Measurements from ENCODE around the gene ATG4B.

ATG4B gene

DNA sequence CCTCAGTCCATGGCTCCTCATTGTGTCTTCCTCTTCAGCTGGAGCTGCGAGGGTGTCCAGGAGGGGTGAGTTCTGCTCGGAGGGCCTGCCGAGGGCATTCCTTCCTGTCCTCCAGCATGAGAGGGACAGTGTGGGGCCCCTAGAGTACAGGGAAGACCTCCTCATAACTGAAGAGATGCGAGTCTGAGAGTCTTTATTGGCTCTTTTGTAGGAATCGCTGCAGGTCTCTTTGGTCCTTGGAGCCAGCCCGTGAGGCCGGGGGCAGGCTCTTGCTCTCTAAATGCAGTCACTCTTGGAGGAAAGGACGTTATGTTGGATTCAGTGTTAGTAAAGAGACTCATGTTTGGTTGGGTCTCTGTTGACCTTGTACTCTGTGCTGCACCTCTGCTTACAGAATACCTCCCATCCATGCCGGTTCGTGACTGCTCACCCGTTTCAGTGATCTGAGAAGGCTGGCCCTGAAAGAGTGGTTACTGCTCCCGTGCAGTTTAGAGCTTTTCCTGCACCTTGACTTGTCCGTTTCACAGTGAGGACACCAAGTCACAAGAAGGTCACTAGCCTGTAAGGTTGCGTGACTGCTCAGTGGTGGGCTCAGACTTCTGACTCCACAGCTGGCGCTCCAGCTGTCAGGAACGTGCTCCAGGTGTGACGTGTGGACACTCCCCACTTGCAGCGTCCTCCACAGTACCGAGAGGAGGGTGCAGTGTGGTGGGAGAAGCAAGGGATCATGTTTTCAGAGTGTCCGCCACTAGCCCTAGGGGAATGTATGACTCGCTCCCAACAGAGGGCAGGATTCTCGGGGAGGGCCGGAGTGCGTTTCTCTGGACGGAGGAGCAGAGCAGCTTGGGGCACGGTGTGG is 7.8 kb downstream of the ATG4B start:
- H3K36me3 Mint-ChIP-seq = peaks cover 2% of the 10 kb centered on the region
- H3K4me1 Mint-ChIP-seq (ENCODE audit: low read depth) = peaks cover 41% of the 10 kb centered on the region
- no peak overlapping the region for H3K27ac Mint-ChIP-seq
- no peaks in the 10 kb centered on the region for H3K27me3 Mint-ChIP-seq
- H3K9me3 Mint-ChIP-seq (ENCODE audit: low read depth) = no peaks in the 10 kb centered on the region
- no peak overlapping the region for H3K4me3 Mint-ChIP-seq

DNA sequence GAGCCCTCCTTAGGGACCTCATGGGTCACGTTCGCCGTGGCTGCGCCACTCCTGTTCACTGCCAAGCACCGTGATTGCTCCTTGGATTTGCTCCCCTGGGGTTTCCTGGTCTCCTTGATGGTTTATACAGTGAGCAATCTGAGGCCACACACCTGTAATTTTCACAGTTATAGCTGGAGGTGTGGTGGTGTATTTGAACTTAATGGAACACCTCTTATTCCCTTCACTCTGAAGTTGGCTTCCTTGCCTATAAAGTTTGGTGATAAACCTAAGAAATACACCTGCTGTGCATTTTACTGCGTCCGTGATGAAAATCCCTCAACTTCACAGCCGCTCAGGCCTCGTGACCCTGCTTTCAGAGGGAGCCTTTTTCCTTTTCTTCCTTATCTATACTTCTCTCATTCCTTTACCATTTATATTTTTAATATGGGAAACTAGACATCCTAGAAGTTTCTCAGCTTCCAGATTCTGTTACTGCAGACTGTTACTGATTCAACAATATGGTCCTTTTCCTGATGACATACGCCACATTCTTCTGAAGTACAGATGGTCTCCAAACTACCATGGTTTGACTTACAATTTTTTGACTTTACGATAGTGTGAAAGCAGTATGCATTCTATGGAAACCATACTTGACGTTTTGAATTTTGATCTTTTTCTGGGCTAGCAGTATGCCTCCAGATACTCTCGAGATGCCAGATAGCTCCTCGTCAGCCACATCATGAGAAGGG is 8.6 kb downstream of the ATG4B start:
- Mint-ChIP-seq H3K27ac (no peak overlapping the region), H3K27me3 (no peaks in the 10 kb centered on the region), H3K36me3 (no peaks in the 10 kb centered on the region), H3K4me1 (ENCODE audit: low read depth) (peaks cover 33% of the 10 kb centered on the region), H3K9me3 (ENCODE audit: low read depth) (no peaks in the 10 kb centered on the region), H3K4me3 (no peak overlapping the region)

DNA sequence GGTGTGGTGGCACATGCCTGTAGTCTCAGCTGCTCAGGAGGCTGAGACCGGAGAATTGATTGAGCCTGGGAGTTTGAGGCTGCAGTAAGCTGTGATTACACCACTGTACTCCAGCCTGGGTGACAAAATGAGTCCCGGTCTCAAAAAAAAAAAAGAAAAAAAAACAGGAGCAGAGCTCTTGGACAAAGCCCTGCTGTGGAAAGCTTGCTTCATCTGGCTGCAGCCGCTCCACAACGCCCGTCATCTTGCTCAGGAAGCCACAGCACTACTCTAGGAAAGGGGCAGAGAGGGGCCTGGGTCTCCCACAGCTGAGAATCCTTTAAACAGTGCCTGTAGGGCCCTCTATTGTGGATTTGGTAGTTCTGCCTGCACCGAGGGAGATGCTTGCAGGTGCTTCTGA is 11.0 kb downstream of the ATG4B start:
- H3K27ac Mint-ChIP-seq = no peak overlapping the region
- H3K36me3 Mint-ChIP-seq = no peaks in the 10 kb centered on the region
- no peaks in the 10 kb centered on the region for H3K27me3 Mint-ChIP-seq
- no peaks in the 10 kb centered on the region for H3K9me3 Mint-ChIP-seq (ENCODE audit: low read depth)
- peaks cover 21% of the 10 kb centered on the region for H3K4me1 Mint-ChIP-seq (ENCODE audit: low read depth)
- H3K4me3 Mint-ChIP-seq = no peak overlapping the region

DNA sequence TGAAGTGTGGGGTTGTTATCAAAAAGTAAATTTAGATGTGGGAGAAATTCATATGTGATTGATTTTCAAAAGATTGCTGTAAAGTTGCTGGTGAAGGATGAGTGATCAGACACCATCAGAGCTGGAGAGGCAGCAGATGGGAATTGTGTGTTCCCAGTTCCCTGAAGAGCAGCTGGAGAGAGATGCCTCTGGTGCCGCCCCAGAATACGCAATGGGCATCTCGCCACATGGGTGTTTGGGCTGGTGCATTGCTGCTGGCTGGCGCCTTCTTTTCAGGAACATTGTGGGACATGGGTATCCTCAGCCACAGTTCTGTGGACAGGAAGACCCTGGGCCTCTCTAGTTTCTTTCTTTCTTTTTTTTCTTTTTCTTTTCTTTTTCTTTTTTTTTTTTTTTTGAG is 11.9 kb downstream of the ATG4B start:
- peaks cover 15% of the 10 kb centered on the region for H3K4me1 Mint-ChIP-seq (ENCODE audit: low read depth)
- no peaks in the 10 kb centered on the region for H3K36me3 Mint-ChIP-seq
- no peaks in the 10 kb centered on the region for H3K27me3 Mint-ChIP-seq
- no peak overlapping the region for H3K4me3 Mint-ChIP-seq
- no peak overlapping the region for H3K27ac Mint-ChIP-seq
- no peaks in the 10 kb centered on the region for H3K9me3 Mint-ChIP-seq (ENCODE audit: low read depth)

DNA sequence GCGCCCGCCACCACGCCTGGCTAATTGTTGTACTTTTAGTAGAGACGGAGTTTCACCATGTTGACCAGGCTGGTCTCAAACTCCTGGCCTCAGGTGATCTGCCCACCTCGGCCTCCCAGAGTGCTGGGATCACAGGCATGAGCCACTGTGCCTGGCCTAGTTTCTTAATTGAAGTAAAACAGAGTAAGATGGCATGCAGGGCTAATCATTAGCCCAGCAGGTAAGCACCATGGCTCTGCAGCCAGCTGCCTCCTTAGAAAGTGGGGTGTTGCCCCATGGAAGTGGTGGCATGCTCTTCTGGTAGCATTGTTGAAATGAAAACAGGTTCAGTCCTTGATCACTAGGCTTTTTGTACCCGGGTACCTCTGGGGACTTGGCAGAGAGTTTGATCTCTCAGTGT is 12.4 kb downstream of the ATG4B start:
- no peak overlapping the region for H3K4me3 Mint-ChIP-seq
- no peak overlapping the region for H3K27ac Mint-ChIP-seq
- H3K4me1 Mint-ChIP-seq (ENCODE audit: low read depth) = peaks cover 13% of the 10 kb centered on the region
- H3K36me3 Mint-ChIP-seq = no peaks in the 10 kb centered on the region
- no peaks in the 10 kb centered on the region for H3K9me3 Mint-ChIP-seq (ENCODE audit: low read depth)
- no peaks in the 10 kb centered on the region for H3K27me3 Mint-ChIP-seq

DNA sequence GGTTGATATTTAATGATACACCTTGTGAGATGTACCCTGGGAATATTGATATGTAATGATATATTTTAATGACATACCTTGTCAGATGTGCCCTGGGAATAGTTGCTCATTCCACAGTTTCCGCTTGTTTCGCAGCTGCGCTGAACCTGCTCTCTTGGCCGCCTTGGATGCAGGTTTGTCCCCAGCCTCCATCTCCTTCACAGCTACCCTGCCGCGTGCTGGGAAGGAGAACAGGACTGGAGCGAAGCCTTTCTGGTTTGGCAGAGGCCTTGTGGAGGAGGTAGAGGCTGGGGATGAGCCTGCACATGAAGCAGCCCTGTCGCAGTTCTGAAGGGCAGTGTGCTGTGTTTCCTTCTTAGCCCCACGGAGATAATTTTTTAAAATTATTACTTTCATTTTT is 14.6 kb downstream of the ATG4B start:
- no peaks in the 10 kb centered on the region for H3K36me3 Mint-ChIP-seq
- H3K27ac Mint-ChIP-seq = no peak overlapping the region
- H3K9me3 Mint-ChIP-seq (ENCODE audit: low read depth) = no peaks in the 10 kb centered on the region

DNA sequence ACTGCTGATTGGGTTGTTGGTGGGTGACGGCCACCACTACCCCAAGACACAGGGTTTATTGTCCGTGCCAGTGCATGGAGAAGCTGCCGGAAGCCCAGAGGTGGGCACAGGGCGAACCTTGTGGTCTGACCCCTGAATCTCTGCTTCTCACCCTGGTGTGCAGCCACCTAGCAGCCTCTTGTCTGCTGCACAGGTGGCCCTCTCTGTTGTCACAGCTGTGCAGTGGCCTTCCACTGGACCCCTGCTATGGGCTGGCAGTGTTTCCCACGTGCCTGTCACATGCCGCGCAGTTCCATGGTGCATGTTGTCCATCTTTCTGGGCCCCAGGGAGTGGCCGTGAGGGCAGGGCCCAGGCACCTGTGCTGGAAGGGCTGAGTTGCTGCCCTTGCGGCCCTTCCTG is 15.2 kb downstream of the ATG4B start:
- Mint-ChIP-seq H3K36me3 (no peaks in the 10 kb centered on the region), H3K9me3 (ENCODE audit: low read depth) (no peaks in the 10 kb centered on the region), H3K27me3 (no peaks in the 10 kb centered on the region), H3K4me1 (ENCODE audit: low read depth) (peaks cover 9% of the 10 kb centered on the region), H3K4me3 (no peak overlapping the region), H3K27ac (no peak overlapping the region)

More for the DNA sequence above, 14.6 kb downstream of the ATG4B start:
- H3K27me3 Mint-ChIP-seq = no peaks in the 10 kb centered on the region
- peaks cover 9% of the 10 kb centered on the region for H3K4me1 Mint-ChIP-seq (ENCODE audit: low read depth)
- no peak overlapping the region for H3K4me3 Mint-ChIP-seq

DNA sequence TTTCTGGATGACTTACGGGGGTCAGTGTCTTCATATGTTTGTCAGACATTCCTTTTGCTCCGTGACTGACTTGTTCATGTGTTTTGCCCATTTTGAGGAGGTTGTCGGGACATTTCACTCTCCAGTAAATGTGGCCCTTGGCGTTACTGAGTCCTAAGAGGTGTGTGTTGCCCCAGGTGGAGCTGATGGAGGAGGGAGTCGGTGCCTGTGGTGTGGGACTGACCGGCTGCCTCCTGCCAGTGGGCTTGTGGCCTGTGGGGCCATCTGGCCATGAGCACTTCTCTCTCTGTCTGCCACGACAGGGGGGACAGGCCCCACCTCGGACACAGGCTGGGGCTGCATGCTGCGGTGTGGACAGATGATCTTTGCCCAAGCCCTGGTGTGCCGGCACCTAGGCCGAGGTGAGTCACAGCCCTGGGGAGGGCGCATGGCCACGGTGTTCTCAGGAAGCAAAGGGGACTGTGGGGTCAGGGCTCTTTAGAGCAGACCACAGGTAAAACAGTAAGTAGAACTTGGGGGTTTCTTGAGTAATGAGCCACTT is 15.8 kb downstream of the ATG4B start:
- H3K27ac Mint-ChIP-seq = no peak overlapping the region
- H3K9me3 Mint-ChIP-seq (ENCODE audit: low read depth) = no peaks in the 10 kb centered on the region
- no peaks in the 10 kb centered on the region for H3K36me3 Mint-ChIP-seq
- no peaks in the 10 kb centered on the region for H3K27me3 Mint-ChIP-seq
- peaks cover 8% of the 10 kb centered on the region for H3K4me1 Mint-ChIP-seq (ENCODE audit: low read depth)
- H3K4me3 Mint-ChIP-seq = no peak overlapping the region

DNA sequence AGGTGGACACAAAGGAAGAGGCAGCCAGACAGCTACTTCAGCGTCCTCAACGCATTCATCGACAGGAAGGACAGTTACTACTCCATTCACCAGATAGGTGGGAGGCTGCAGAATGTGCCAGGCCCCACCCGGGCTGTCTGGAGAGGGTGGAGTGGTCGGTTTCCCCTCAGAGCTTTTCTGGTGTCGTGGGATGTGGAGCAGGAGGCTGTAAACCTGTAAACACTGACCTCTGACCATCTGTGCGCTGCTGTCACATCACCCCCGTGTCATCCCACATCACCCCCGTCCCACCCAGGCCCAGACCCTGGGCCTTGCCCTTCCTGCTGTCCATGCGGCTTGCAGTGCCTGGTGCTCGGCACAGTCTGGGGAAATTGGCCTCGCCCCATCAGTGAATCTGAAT is 17.1 kb downstream of the ATG4B start:
- Mint-ChIP-seq H3K27ac (no peak overlapping the region), H3K9me3 (ENCODE audit: low read depth) (no peaks in the 10 kb centered on the region), H3K4me1 (ENCODE audit: low read depth) (no peaks in the 10 kb centered on the region), H3K4me3 (no peak overlapping the region), H3K27me3 (no peaks in the 10 kb centered on the region), H3K36me3 (no peaks in the 10 kb centered on the region)

DNA sequence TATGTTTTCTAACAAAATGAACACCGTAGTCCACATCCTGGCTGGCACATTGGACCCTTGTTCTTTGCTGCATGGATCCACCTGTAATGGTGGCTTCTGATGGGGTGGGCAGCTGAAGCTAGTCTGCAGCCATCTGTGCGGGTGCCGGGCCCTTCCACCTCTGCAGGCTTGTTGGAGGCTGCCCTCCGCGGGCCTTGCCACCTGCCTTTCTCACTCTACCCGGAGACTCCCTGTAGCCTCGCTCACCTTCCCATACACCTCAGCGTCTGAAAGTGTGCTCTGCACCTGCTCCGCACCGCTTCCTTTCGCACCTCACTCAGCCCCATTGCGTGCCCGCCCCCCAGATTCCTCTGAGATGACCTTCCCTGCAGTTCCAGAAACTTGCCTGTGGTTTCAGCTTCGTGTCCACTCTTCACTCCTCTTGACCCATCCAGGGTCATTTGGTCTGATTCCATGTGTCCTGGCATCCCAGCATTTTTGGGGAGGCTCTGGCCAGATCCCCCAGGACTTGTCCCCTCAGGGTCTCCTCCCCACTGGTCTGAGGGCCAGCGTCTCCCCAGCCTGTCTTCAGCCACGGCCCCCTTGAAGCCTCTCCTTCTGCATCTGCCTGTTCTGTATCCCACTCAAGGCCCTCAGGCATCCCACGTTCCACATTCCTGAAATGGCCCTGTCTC is 18.2 kb downstream of the ATG4B start:
- no peaks in the 10 kb centered on the region for H3K9me3 Mint-ChIP-seq (ENCODE audit: low read depth)
- H3K4me1 Mint-ChIP-seq (ENCODE audit: low read depth) = no peaks in the 10 kb centered on the region
- H3K36me3 Mint-ChIP-seq = peaks cover 3% of the 10 kb centered on the region
- H3K4me3 Mint-ChIP-seq = no peak overlapping the region
- H3K27ac Mint-ChIP-seq = peak overlapping the region; percentile 22
- H3K27me3 Mint-ChIP-seq = no peaks in the 10 kb centered on the region

DNA sequence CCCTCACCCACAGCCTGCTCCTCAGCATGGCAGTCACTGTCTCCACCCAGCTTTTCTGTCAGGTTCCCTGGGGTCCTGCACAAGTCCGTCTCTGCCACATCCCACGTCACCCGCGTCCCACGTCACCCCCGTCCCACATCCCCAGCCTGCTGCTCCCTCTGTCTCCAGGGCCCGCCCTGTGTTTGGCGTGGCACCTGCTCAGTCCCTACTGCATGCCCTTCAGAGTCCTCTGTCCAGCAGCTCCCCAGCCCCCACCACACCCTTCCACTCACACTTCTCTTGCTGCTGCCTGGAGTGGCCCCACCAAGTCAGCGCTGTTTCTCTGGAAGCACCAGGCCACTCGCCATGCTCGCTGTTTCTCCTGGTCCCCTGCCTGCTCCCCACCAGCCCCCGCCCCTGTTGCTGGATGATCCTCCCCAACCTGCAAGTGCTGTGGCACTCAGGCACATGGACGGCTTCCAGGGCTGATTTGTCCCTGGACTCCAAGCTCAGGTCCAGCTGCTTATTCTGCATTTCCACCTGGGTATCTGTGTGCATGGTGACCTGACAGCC is 18.8 kb downstream of the ATG4B start:
- Mint-ChIP-seq H3K4me3 (no peak overlapping the region), H3K4me1 (ENCODE audit: low read depth) (no peaks in the 10 kb centered on the region), H3K27me3 (no peaks in the 10 kb centered on the region), H3K36me3 (peaks cover 3% of the 10 kb centered on the region), H3K9me3 (ENCODE audit: low read depth) (no peaks in the 10 kb centered on the region), H3K27ac (no peak overlapping the region)

DNA sequence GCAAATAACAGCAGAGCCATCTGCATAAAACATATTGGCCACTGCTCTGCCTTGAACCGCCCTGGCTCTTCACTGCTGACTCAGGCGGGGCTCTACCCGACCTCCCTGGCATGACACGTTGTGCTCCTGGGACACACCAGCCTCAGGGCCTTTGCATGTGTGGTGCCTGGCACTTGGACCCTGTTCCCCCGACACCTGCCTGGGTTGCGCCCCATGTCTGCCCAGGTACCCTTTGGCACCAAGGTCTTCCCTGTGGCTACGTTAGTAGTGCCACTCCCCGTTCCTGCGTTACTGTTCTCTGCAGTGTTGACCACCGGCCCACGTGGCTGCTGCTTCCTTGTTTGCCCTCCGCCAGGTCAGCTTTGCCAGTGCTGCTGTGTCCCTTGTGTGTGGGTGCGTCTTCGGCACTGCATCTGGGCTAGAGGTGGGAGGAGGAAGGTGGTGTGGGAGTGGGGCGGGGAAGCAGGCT is 20.3 kb downstream of the ATG4B start:
- Mint-ChIP-seq H3K36me3 (peaks cover 3% of the 10 kb centered on the region), H3K9me3 (ENCODE audit: low read depth) (no peaks in the 10 kb centered on the region), H3K4me3 (no peak overlapping the region), H3K4me1 (ENCODE audit: low read depth) (no peaks in the 10 kb centered on the region), H3K27ac (no peak overlapping the region), H3K27me3 (no peaks in the 10 kb centered on the region)

DNA sequence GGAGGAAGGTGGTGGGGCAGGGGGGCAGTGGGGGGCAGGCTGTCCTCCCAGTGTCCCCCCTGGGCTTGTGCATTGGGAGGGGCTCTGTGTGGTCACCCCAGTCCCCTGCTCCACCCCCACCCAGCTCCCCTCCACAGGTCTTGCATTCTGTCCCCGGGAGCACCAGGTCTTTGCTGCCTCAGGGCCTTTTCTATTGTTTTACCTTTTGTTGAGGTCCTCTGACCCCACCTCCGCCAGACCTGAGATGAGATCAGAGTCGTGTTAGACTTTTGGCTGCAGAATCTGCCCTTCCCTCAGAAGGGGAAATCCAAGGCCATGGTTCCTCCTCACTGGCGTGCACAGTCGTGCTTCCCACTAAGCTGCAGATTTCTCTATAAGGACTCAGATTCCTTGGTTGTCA is 20.8 kb downstream of the ATG4B start:
- Mint-ChIP-seq H3K4me3 (no peak overlapping the region), H3K4me1 (ENCODE audit: low read depth) (no peaks in the 10 kb centered on the region), H3K36me3 (peaks cover 3% of the 10 kb centered on the region), H3K9me3 (ENCODE audit: low read depth) (no peaks in the 10 kb centered on the region), H3K27ac (no peak overlapping the region), H3K27me3 (no peaks in the 10 kb centered on the region)

DNA sequence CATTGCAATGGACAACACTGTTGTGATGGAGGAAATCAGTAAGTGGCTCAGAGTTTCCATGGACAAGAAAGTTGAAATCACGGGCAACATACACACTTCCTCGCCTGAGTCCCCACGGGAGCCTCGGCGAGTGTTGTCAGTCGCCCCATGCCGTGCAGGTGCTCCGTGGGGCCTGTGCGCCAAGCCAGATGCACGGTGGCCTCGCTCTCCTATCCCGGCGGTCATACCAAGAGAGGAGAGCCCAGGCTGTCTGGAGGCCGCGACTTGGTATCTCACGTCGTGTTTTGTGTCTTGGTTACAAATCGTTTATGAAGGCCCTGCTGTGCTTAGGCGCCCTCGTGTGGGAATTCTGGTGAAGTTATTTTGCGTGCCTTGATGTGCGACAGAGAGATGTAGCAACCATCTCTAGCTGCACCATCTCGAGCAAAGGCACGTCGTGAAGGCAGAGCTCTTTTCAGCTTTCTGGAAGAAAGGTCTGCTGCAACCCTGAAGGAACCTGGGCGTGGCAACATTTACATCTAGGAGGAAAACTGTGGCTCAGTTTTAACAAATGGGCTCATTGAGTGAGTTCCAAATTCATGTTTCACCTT is 21.8 kb downstream of the ATG4B start:
- Mint-ChIP-seq H3K36me3 (peaks cover 3% of the 10 kb centered on the region), H3K4me3 (no peak overlapping the region), H3K27ac (no peak overlapping the region), H3K4me1 (ENCODE audit: low read depth) (no peaks in the 10 kb centered on the region), H3K9me3 (ENCODE audit: low read depth) (no peaks in the 10 kb centered on the region), H3K27me3 (no peaks in the 10 kb centered on the region)
